Endodermal cell (in vitro differentiated cells): ENCODE measurements around the gene SAMD7. TPM values are rescaled to one million over a fixed set of nuclear protein-coding genes. Genes with fewer than 3 reads are reported as not detected.

ENCODE experiments used
- DNase-seq: peaks from one replicate; pipeline ENCODE4 v3.0.0-alpha.2; 2017
- H3K27ac ChIP-seq: 2 replicates; pipeline ENCODE4 v1.5.1; 2013; ENCODE audit warnings: mild to moderate bottlenecking, low read depth, low read length, moderate library complexity
- H3K27me3 ChIP-seq: 2 replicates; pipeline ENCODE4 v1.6.1; 2013; ENCODE audit warnings: mild to moderate bottlenecking, low read length, moderate library complexity; ENCODE audit not compliant: insufficient read depth, control insufficient read depth, poor library complexity, severe bottlenecking
- H3K36me3 ChIP-seq: 2 replicates; pipeline ENCODE4 v1.7.0; 2013; ENCODE audit warnings: mild to moderate bottlenecking, low read length, moderate library complexity; ENCODE audit not compliant: control insufficient read depth, insufficient read depth
- H3K4me1 ChIP-seq: one replicate; pipeline ENCODE4 v1.7.0; 2013; ENCODE audit warnings: low read length; ENCODE audit not compliant: control insufficient read depth, insufficient read depth
- H3K4me3 ChIP-seq: 2 replicates; pipeline ENCODE4 v1.5.1; 2013; ENCODE audit warnings: mild to moderate bottlenecking, low read length, moderate library complexity
- H3K9ac ChIP-seq: 2 replicates; pipeline ENCODE4 v1.6.1; 2013; ENCODE audit warnings: mild to moderate bottlenecking, low read length, moderate library complexity; ENCODE audit not compliant: poor library complexity, severe bottlenecking; ENCODE audit errors: extremely low read depth
- H3K9me3 ChIP-seq: 2 replicates; pipeline ENCODE4 v1.6.1; 2013; ENCODE audit warnings: mild to moderate bottlenecking, low read length, moderate library complexity; ENCODE audit not compliant: control insufficient read depth
- H3K27ac Mint-ChIP-seq: 2 replicates; pipeline ENCODE4 v1.8.0; 2020; ENCODE audit warnings: mixed read lengths
- H3K27me3 Mint-ChIP-seq: 2 replicates; pipeline ENCODE4 v1.8.0; 2021; ENCODE audit warnings: mild to moderate bottlenecking, mixed read lengths; ENCODE audit not compliant: insufficient read depth
- H3K36me3 Mint-ChIP-seq: 2 replicates; pipeline ENCODE4 v1.8.0; 2020; ENCODE audit warnings: low read depth, mixed read lengths
- H3K4me1 Mint-ChIP-seq: 2 replicates; pipeline ENCODE4 v1.8.0; 2020; ENCODE audit warnings: mixed read lengths
- H3K4me3 Mint-ChIP-seq: 2 replicates; pipeline ENCODE4 v1.8.0; 2020; ENCODE audit warnings: mild to moderate bottlenecking, moderate library complexity, mixed read lengths
- H3K9me3 Mint-ChIP-seq: 2 replicates; pipeline ENCODE4 v1.8.0; 2020; ENCODE audit warnings: mild to moderate bottlenecking, mixed read lengths
- WGBS, 2 experiments: methylation state at CpG; one replicate each; pipeline versions ENCODE4 v1.1.5 to v1.1.7; 2013; ENCODE audit warnings: missing lambda C conversion rate in 2 of 2, mixed read lengths in 1 of 2; ENCODE audit not compliant: insufficient coverage in 1 of 2, insufficient read length in 1 of 2; 5-methylcytosine and 5-hydroxymethylcytosine counted together
- total RNA-seq, 2 donors: library from RNA; stranded (reverse); fragmentation: NEBNext Ultra II Directional in 1 of 2; extraction: Animal tissue kit (Norgen Biotek cat#: 25700) in 1 of 2; gene quantifications; 2 replicates in 1 of 2; 3 replicates in 1 of 2; pipeline ENCODE4 v1.2.1, GENCODE V29; 2021
- TF ChIP-seq, protein P1 (sequence below): fragments of 200-600 bp; sonication (generic); conservative IDR thresholded peaks from 2 replicates; pipeline ENCODE4 v1.5.0; 2021; ENCODE audit warnings: antibody characterized with exemption, mild to moderate bottlenecking

SAMD7 gene
- total RNA-seq, 2 donors from 2014 or later = not detected

DNA sequence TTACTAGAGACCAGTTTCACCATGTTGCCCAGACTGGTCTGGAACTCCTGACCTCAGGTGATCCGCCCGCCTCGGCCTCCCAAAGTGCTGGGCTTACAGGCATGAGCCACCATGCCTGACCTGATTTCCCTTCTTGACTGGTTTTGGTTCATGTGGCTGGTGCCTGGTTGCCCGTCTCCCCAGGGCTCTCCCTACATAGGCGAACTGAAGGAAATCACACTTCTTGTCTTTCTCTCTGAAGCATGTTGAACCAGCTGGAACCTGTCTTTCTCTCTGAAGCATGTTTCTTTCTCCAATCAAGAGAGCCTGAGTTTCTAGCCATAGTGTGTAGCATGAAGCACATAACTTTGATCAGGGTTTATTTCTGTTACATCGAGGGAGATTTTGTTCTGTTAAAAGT is 16.3 kb upstream of the SAMD7 start:
- Histone ChIP-seq H3K9ac (no peak overlapping the region), H3K9me3 (no peaks in the 10 kb centered on the region), H3K36me3 (no peaks in the 10 kb centered on the region), H3K27ac (no peak overlapping the region), H3K4me3 (no peak overlapping the region), H3K27me3 (no peaks in the 10 kb centered on the region), H3K4me1 (no peaks in the 10 kb centered on the region)
- Mint-ChIP-seq H3K4me3 (no peak overlapping the region), H3K9me3 (peaks cover 3% of the 10 kb centered on the region), H3K36me3 (no peaks in the 10 kb centered on the region), H3K4me1 (no peaks in the 10 kb centered on the region), H3K27ac (no peak overlapping the region), H3K27me3 (peaks cover 2% of the 10 kb centered on the region)
- TF ChIP-seq, protein P1, sequence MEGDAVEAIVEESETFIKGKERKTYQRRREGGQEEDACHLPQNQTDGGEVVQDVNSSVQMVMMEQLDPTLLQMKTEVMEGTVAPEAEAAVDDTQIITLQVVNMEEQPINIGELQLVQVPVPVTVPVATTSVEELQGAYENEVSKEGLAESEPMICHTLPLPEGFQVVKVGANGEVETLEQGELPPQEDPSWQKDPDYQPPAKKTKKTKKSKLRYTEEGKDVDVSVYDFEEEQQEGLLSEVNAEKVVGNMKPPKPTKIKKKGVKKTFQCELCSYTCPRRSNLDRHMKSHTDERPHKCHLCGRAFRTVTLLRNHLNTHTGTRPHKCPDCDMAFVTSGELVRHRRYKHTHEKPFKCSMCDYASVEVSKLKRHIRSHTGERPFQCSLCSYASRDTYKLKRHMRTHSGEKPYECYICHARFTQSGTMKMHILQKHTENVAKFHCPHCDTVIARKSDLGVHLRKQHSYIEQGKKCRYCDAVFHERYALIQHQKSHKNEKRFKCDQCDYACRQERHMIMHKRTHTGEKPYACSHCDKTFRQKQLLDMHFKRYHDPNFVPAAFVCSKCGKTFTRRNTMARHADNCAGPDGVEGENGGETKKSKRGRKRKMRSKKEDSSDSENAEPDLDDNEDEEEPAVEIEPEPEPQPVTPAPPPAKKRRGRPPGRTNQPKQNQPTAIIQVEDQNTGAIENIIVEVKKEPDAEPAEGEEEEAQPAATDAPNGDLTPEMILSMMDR = no peak
- WGBS, 2 experiments = 73 to 79% methylated on average over 5 to 6 of the region's 6 CpGs
- DNase-seq = no peak

DNA sequence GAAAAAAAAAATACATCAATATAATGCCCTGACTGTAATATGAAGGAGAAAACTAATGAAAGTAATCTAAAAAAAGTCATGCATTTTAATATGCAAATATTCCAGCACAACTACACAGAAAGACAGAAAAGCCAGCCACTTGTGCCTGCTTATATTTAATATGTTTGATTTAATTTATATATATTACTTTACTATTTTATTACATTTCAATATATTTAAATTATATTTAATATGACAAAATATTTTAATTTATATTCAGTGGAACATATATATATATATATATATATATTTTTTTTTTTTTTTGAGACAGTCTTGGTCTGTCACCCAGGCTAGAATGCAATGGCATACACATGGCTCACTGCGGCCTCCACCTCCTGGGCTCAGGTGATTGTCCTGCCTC is 14.1 kb upstream of the SAMD7 start:
- WGBS, 2 experiments = 93 to 100% methylated on average over 1 of the region's 1 CpG
- no peaks in the 10 kb centered on the region for H3K36me3 ChIP-seq
- no peak overlapping the region for H3K4me3 ChIP-seq
- H3K9me3 ChIP-seq = peaks cover 13% of the 10 kb centered on the region
- H3K4me1 ChIP-seq = no peaks in the 10 kb centered on the region
- DNase-seq = no peak
- H3K4me3 Mint-ChIP-seq = no peak overlapping the region
- H3K27ac ChIP-seq = no peak overlapping the region
- no peaks in the 10 kb centered on the region for H3K4me1 Mint-ChIP-seq
- H3K9ac ChIP-seq = no peak overlapping the region
- no peaks in the 10 kb centered on the region for H3K27me3 ChIP-seq
- H3K9me3 Mint-ChIP-seq = peaks cover 21% of the 10 kb centered on the region
- H3K36me3 Mint-ChIP-seq = peaks cover 3% of the 10 kb centered on the region
- H3K27ac Mint-ChIP-seq = no peak overlapping the region
- H3K27me3 Mint-ChIP-seq = peaks cover 2% of the 10 kb centered on the region
- TF ChIP-seq, protein P1 = no peak

DNA sequence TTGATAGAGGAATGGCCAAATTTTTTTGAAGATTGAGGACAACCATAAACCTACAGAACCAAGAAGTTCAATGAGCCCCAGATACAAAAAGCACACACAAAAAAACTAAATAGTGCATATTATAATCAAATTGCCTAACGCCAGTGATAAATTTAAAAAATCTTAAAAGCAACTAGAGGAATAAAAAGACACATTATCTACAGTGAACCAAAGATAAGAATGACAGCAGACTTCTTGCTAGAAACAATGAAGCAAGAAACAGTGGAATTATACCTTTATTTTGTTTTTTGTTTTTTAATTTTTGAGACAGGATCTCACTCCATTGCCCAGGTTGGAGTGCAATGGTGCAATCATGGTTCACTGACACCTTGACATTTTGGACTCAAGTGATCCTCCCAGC is 9.9 kb upstream of the SAMD7 start:
- Histone ChIP-seq H3K36me3 (no peaks in the 10 kb centered on the region), H3K9ac (no peak overlapping the region), H3K27me3 (no peaks in the 10 kb centered on the region), H3K4me3 (no peak overlapping the region), H3K4me1 (no peaks in the 10 kb centered on the region), H3K9me3 (peaks cover 13% of the 10 kb centered on the region), H3K27ac (no peak overlapping the region)
- Mint-ChIP-seq H3K36me3 (peaks cover 3% of the 10 kb centered on the region), H3K27me3 (peaks cover 2% of the 10 kb centered on the region), H3K4me1 (no peaks in the 10 kb centered on the region), H3K27ac (no peak overlapping the region), H3K4me3 (no peak overlapping the region), H3K9me3 (peaks cover 37% of the 10 kb centered on the region)
- TF ChIP-seq, protein P1 = no peak
- no peak for DNase-seq
- 64 to 100% methylated on average over 1 of the region's 1 CpG for WGBS, 2 experiments
